Lower lobe of right lung (tissue), 2 donors: Measurements from ENCODE around the gene CNTN4. TPM values are rescaled to one million over a fixed set of nuclear protein-coding genes. Genes with fewer than 3 reads are reported as not detected.

Experiments used
- ATAC-seq, 2 donors: fragments of 200-7000 bp; cut with Tn5 transposase; one replicate each; pipeline ENCODE4 v1.9.1; 2020 to 2022; ENCODE audit warnings: mild to moderate bottlenecking in 2 of 2, moderate library complexity in 2 of 2
- DNase-seq: peaks from one replicate; pipeline ENCODE4 v3.0.0-alpha.2; 2020
- H3K27ac ChIP-seq: fragments of 200-600 bp; one replicate; pipeline ENCODE4 v1.8.0; 2022
- H3K27me3 ChIP-seq: fragments of 200-600 bp; one replicate; pipeline ENCODE4 v1.8.0; 2022; ENCODE audit warnings: low read depth
- H3K36me3 ChIP-seq: fragments of 200-600 bp; one replicate; pipeline ENCODE4 v1.8.0; 2022; ENCODE audit warnings: mild to moderate bottlenecking
- H3K4me1 ChIP-seq: fragments of 200-600 bp; one replicate; pipeline ENCODE4 v1.8.0; 2022
- H3K4me3 ChIP-seq: fragments of 200-600 bp; one replicate; pipeline ENCODE4 v1.8.0; 2022; ENCODE audit warnings: mild to moderate bottlenecking
- H3K9me3 ChIP-seq: fragments of 200-600 bp; one replicate; pipeline ENCODE4 v1.8.0; 2022
- intact Hi-C: fragments of 100-400 bp; cut with DNase I; formaldehyde crosslinking; loops from one replicate; pipeline ENCODE4 v1.11.0; 2022
- total RNA-seq: library from RNA; stranded (reverse); fragmentation: NEBNext Ultra II Directional; extraction: Animal tissue kit (Norgen Biotek cat#: 25700); gene quantifications from one replicate; pipeline ENCODE4 v1.2.1, GENCODE V29; 2021
- TF ChIP-seq, protein P1 (sequence below): fragments of 200-600 bp; IDR thresholded peaks from one replicate; pipeline ENCODE4 v1.8.0; 2022; ENCODE audit warnings: antibody characterized with exemption, mild to moderate bottlenecking
- donor health status: DM: no; HTN: yes; CAD: no; lungs with severe emphysema.

The CNTN4 gene
- total RNA-seq, 1 donor from 2014 or later, result 10.4 TPM

DNA sequence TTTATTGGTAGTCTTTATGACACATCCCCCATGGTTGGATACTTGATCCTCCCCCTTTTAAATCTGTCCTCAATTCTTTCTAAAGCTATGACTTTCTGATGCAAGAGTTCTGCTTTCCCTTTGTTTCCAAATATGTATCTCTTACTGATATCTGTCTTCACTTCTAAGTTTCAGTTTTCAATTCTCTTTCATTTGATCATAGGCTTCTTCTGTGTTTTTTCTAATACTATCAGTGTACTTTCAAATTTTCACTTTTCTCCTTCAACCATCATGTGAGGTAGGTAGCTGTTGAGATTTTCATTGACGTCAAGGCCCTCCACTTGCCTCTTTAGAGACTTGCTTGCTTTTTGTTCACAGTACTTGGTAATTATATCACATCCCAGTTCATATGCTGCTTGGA lies 436.5 kb downstream of the CNTN4 start:
- Histone ChIP-seq H3K27ac (no peak overlapping the region), H3K4me3 (no peak overlapping the region), H3K36me3 (no peaks in the 10 kb centered on the region), H3K9me3 (no peaks in the 10 kb centered on the region), H3K27me3 (no peaks in the 10 kb centered on the region), H3K4me1 (no peaks in the 10 kb centered on the region)
- intact Hi-C loops, result no loop called here
- DNase-seq (no peak), ATAC-seq (no peak)
- TF ChIP-seq, protein P1, sequence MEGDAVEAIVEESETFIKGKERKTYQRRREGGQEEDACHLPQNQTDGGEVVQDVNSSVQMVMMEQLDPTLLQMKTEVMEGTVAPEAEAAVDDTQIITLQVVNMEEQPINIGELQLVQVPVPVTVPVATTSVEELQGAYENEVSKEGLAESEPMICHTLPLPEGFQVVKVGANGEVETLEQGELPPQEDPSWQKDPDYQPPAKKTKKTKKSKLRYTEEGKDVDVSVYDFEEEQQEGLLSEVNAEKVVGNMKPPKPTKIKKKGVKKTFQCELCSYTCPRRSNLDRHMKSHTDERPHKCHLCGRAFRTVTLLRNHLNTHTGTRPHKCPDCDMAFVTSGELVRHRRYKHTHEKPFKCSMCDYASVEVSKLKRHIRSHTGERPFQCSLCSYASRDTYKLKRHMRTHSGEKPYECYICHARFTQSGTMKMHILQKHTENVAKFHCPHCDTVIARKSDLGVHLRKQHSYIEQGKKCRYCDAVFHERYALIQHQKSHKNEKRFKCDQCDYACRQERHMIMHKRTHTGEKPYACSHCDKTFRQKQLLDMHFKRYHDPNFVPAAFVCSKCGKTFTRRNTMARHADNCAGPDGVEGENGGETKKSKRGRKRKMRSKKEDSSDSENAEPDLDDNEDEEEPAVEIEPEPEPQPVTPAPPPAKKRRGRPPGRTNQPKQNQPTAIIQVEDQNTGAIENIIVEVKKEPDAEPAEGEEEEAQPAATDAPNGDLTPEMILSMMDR, result no peak

DNA sequence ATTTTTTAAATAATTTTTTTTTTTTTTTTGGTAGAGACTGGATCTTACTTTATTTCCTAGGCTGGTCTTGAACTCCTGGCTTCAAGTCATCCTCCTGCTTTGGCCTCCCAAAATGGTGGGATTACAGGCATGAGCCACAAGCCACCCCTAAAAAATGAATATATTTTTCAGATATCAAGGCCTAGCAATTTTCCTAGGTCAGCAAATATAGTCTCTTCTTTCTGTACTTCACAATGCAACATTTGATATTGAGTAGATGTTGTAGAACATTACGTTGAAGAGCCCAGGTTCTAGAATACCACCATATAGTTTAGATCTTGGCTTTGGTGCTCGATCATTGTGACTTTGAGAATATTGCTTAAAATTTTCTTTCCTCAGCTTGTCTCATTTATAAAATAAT lies 437.9 kb downstream of the CNTN4 start:
- Histone ChIP-seq H3K36me3 (no peaks in the 10 kb centered on the region), H3K27ac (no peak overlapping the region), H3K9me3 (no peaks in the 10 kb centered on the region), H3K27me3 (no peaks in the 10 kb centered on the region), H3K4me3 (no peak overlapping the region), H3K4me1 (no peaks in the 10 kb centered on the region)
- intact Hi-C loops, result no loop called here
- TF ChIP-seq, protein P1, result no peak
- DNase-seq (no peak), ATAC-seq (no peak)

DNA sequence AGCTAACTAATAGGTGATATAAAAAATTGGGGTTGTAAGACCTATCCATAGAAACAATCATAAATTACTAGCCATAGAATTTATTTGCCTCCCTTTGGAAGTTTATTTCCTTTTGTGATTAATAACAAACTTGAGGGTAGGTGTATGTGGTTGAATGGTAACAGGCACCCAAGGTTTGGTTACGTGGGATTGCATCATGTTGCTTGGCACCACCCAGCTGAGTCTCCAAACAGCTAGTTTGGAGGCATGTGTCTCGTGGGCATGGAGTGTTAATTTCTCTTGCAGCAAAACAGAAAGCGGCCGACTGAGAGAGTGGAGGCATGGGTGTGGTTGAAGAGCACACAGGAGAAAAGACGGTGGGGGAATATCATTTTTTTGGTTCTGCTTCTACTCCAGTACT lies 441.4 kb downstream of the CNTN4 start:
- no peak for DNase-seq

DNA sequence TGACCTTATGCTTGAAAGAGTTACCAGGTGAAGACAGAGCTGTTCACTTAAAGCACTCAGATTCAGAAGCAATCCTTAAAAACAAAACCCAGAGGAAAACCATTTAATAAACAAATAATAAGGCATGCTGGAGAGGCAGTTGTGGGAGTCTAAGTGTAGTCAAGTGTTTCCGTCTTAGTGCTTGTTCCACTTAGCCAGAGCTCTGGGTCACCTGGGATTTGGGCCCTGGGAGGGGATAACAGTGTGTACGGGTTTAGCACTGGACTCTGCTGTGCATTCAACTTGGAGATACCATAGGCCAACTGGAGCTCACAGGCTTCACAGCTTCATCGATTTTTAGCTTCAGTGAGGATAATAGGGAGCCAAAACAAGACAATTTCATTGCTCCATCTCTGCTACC lies 444.6 kb downstream of the CNTN4 start:
- ATAC-seq, result peak; percentile 85 to 86
- intact Hi-C loops, result no loop called here
- H3K36me3 ChIP-seq, result no peaks in the 10 kb centered on the region
- no peaks in the 10 kb centered on the region for H3K9me3 ChIP-seq
- TF ChIP-seq, protein P1, result no peak
- H3K4me1 ChIP-seq, result no peaks in the 10 kb centered on the region
- H3K4me3 ChIP-seq, result no peak overlapping the region
- no peaks in the 10 kb centered on the region for H3K27me3 ChIP-seq
- no peak for DNase-seq
- no peak overlapping the region for H3K27ac ChIP-seq

More for the DNA sequence above, 441.4 kb downstream of the CNTN4 start:
- TF ChIP-seq, protein P1, result no peak
- H3K9me3 ChIP-seq, result no peaks in the 10 kb centered on the region
- H3K27me3 ChIP-seq, result no peaks in the 10 kb centered on the region
- no peak overlapping the region for H3K27ac ChIP-seq
- no peaks in the 10 kb centered on the region for H3K36me3 ChIP-seq
- intact Hi-C loops, result no loop called here
- no peak overlapping the region for H3K4me3 ChIP-seq
- H3K4me1 ChIP-seq, result no peaks in the 10 kb centered on the region
- ATAC-seq, result no peak

DNA sequence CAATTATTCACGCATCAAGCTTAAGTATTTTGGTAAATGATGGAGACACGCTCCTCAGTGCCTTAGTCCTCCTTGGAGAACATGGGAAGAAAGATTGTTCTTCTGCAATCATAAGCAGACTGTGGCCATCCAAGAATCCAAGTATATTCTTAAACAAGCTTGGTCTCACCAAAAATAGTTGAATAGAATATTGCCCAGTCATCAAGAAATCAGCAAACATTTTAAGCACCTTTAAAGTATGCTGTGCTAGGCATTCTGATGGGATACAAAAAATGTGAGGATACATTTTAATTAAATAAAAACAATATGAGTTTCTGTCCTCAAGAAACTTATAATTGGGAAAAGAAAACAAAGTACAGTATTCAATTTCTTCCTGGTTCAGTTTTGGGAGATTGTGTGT lies 445.5 kb downstream of the CNTN4 start:
- peaks cover 4% of the 10 kb centered on the region for H3K9me3 ChIP-seq
- no peaks in the 10 kb centered on the region for H3K4me1 ChIP-seq
- ATAC-seq (no peak), DNase-seq (no peak)
- TF ChIP-seq, protein P1, result no peak
- no peak overlapping the region for H3K27ac ChIP-seq
- intact Hi-C loops, result no loop called here
- no peaks in the 10 kb centered on the region for H3K27me3 ChIP-seq
- no peak overlapping the region for H3K4me3 ChIP-seq
- no peaks in the 10 kb centered on the region for H3K36me3 ChIP-seq

DNA sequence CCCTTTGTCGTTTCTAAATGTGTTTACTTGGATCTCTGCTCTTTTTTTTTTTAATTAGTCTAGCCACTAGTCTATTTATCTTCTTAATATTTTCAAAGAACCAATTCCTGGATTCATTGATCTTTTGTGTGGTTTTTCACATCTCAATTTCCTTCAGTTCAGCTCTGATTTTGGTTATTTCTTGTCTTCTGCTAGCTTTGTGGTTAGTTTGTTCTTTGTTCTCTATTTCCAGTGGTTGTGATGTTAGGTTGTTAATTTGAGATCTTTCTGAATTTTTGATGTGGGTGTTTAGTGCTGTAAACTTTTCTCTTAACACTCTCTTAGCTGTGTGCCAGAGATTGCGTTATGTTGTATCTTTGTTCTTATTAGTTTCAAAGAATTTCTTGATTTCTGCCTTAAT lies 446.1 kb downstream of the CNTN4 start:
- intact Hi-C loops, result no loop called here
- Histone ChIP-seq H3K27ac (no peak overlapping the region), H3K4me1 (no peaks in the 10 kb centered on the region), H3K4me3 (no peak overlapping the region), H3K36me3 (no peaks in the 10 kb centered on the region), H3K9me3 (peaks cover 6% of the 10 kb centered on the region), H3K27me3 (no peaks in the 10 kb centered on the region)
- TF ChIP-seq, protein P1, result no peak
- ATAC-seq, result no peak
- no peak for DNase-seq
